Epithelial cell of esophagus (primary cell): Measurements from ENCODE around the gene CBX4.

Source experiments
- DNase-seq: peaks from one replicate; pipeline ENCODE4 v3.0.0; 2010; ENCODE audit warnings: low read depth
- H3K4me3 ChIP-seq: 2 replicates; pipeline ENCODE4 v1.5.1; 2011; ENCODE audit warnings: mild to moderate bottlenecking, low read length, control low read depth
- TF ChIP-seq, protein P1 (sequence below): IDR thresholded peaks from 2 replicates; pipeline ENCODE4 v1.5.1; 2011; ENCODE audit warnings: low read depth, mild to moderate bottlenecking, low read length, control low read depth, inconsistent platforms; ENCODE audit not compliant: insufficient read depth; ENCODE audit errors: missing control alignments

CBX4 gene

DNA sequence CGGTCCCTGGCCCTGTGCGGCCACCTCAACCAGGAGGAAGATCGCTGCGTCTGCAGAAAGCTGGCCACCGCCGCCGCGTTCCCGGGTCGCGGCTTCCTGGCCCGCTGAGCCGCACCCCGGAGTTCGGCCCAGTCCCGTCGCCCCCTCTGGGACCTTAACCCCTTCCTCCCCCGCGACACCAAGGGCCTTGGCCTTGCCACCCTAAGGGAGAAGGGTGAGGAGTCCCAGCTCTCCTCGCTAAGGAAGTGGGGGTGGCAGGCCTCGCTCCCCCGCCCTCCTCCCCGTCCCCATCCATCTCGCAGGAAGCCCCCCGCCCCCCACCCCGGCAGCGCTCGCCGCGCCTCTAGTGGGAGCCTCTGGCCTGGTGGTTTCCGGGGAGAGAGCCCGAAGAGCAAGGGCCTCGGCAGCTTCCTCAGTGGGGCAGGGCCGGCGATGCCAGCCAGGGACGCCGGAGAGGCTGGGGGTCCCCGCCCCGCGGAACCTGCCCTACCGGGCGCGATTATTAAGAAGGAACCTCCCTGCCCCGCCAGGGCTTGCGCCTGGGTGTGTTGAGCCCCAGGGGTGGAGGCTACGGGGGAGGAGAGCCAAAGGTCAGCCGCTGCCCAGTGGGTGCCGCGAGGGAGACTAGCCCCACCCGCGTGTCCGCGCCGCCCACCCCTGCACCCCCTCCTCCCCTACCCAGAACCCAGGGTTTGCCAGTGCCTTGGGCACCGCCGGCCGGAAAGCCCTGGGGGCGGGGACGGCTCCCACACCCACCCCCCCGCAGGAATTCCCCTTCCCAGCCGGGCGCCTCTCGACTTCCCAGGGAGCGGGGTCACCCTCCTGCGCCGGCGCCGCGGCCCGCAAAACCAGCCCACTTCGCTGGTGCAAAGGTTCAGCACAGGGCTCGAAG is 6.8 kb downstream of the CBX4 start:
- TF ChIP-seq, protein P1, sequence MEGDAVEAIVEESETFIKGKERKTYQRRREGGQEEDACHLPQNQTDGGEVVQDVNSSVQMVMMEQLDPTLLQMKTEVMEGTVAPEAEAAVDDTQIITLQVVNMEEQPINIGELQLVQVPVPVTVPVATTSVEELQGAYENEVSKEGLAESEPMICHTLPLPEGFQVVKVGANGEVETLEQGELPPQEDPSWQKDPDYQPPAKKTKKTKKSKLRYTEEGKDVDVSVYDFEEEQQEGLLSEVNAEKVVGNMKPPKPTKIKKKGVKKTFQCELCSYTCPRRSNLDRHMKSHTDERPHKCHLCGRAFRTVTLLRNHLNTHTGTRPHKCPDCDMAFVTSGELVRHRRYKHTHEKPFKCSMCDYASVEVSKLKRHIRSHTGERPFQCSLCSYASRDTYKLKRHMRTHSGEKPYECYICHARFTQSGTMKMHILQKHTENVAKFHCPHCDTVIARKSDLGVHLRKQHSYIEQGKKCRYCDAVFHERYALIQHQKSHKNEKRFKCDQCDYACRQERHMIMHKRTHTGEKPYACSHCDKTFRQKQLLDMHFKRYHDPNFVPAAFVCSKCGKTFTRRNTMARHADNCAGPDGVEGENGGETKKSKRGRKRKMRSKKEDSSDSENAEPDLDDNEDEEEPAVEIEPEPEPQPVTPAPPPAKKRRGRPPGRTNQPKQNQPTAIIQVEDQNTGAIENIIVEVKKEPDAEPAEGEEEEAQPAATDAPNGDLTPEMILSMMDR = no peak
- no peak for DNase-seq
- H3K4me3 ChIP-seq = no peak overlapping the region

DNA sequence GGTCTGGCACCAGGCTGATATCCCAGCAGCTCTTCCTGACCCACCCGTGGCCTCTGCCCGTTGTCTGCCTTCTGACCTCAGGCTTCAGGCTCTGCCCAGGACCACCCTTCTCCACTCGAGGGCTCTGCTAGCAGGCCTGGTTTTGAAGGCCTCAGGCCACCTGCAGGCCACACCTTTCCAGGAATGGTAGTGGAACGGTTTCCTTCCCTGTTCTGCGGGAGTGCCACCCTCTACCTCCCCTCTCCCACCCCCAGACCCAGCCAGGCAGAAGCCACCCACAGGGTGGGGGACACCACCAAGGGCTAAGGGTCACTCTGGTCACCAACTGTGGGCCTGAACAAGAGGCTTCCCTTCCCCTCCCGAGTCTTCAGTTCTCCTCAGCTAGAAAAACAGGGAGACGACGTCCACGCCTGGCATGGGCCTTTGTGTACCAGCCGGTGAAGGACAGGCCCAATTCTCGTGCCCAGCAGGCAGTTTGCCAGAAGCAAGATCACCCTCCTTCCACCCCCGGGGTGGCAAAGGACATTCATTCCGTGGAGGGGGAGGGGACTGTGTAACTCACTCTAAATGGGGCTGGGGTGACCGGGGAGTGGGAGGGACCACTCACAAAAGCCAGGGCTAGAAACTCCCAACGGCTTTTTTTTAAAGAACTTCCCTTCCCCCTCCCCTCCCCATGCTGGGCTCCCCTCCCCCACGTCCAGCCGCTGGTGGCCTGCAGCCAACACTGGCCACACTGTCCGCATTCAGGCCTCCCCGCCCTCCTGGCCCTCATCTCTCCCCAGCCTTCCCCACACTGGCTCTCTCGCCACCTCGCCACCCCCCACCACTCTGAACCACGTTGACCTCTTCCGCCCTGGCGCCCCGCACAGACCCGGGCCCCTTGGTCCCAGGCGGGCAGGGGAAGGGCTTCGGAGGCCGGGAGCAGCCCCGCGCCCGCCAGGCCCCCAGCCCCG is 7.7 kb downstream of the CBX4 start:
- no peak for DNase-seq
- no peak overlapping the region for H3K4me3 ChIP-seq
- TF ChIP-seq, protein P1 = no peak

DNA sequence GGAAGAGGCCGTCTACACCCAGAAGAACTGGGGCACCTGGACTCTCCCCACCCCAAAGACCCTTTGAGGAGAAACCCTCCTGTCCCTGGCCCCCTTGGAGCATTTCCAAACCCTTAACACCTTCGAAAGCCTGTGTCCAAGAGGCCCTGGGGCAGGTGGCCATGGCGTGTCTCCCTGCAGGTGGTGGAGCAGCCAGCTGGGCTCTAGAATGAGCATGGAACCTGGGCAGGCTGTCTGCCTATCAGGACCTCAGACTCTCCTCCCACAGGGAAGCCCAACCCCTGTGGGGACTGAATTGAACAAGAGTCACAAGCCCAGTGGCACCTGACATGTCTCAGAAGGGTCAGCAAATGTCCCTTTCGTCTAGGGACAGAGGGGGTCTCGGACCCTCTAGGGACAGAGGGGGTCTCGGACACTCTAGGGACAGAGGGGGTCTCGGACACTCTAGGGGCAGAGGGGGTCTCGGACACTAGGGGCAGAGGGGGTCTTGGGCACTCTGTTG is 8.4 kb downstream of the CBX4 start:
- no peak for DNase-seq
- H3K4me3 ChIP-seq = no peak overlapping the region

DNA sequence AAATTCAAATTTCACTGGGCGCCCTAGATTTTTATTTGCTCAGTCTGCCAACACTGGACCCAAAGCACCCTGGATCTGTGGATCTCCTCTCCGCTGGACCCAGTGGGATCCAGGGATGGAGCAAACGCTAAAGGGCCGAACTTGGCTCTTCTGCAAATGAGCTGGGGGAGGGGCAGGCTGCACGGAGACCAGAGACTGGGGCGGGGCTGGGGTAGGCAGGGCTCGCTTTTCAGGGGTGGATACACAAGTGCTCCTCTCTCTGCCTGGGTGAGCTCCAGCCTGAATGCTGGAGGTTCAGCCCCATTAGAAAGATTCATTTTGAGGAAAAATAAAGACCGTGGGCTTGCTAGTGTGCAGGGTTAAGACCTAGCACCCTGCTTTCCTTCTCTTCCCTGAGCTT is 8.9 kb downstream of the CBX4 start:
- no peak for DNase-seq
- no peak overlapping the region for H3K4me3 ChIP-seq
- TF ChIP-seq, protein P1 = no peak

More for the DNA sequence above, 8.4 kb downstream of the CBX4 start:
- TF ChIP-seq, protein P1 = no peak

DNA sequence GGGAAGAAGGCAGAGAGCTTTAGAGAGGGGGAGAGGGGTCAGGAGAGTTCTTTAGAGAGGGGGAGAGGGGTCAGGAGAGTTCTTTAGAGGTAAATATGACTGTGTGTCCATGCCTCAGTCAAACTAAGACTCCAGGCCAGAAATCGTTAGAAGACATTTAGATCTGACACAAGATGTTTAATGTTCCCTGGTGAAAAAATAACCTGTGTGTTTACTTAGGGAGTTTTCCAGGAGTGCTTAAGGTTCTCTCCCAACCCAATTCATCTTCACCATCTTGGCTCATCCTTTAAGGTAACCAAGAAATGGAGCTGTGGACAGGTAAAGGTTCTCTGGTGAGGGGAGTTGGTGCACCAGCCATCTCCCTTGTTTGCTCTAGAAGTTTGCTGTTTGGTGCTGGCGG is 9.8 kb downstream of the CBX4 start:
- no peak overlapping the region for H3K4me3 ChIP-seq
- TF ChIP-seq, protein P1 = no peak
- DNase-seq = no peak

DNA sequence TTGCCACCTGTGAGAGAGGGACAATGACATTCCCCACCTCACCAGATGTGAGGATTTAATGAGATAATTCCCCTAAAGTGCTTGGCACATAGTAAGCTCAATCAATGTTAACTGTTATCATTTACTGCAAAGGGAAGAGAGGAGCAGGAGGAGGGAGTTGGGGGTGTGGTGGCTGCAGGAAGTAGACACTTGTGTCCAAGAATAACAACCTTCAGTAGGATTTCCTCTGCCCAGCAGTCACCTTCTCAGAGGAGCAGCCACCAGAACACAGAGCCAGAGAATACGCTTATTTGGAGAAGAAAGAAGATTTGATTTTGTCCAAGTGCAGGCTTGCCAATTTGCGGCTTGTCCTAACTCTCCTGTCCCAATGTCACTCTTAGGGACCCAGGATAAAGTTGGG is 10.2 kb downstream of the CBX4 start:
- TF ChIP-seq, protein P1 = no peak
- DNase-seq = no peak
- no peak overlapping the region for H3K4me3 ChIP-seq
